ENCODE data around the gene BCL2L13.

BCL2L13 gene

GRCh38 chr22:17767233-17768065, 128.9 kb downstream of the BCL2L13 start:
- DNase-seq = peak; percentile 82

- DNase-seq = no peak
Observed at GRCh38 chr22:17769013-17769715, 130.6 kb downstream of the BCL2L13 start.

DNA sequence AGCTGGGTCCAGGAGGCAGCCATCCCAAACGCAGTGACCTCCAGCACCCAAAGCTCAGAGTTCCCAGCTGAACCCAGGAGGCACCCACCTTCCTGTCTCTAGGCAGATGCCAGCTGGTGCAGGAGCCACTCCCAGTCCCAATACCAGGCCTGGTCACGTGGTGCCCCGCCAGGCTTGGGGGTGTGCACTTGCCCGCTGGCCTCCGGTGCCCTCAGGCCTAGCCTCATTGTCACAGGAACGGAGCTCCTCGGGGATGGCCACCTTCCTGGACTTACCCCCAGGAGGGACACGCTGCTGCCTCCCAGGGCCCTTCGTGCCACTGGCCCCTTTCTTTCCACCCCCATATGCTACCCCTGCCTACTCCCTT, 131.1 kb downstream of the BCL2L13 start:
- DNase-seq = no peak

DNA sequence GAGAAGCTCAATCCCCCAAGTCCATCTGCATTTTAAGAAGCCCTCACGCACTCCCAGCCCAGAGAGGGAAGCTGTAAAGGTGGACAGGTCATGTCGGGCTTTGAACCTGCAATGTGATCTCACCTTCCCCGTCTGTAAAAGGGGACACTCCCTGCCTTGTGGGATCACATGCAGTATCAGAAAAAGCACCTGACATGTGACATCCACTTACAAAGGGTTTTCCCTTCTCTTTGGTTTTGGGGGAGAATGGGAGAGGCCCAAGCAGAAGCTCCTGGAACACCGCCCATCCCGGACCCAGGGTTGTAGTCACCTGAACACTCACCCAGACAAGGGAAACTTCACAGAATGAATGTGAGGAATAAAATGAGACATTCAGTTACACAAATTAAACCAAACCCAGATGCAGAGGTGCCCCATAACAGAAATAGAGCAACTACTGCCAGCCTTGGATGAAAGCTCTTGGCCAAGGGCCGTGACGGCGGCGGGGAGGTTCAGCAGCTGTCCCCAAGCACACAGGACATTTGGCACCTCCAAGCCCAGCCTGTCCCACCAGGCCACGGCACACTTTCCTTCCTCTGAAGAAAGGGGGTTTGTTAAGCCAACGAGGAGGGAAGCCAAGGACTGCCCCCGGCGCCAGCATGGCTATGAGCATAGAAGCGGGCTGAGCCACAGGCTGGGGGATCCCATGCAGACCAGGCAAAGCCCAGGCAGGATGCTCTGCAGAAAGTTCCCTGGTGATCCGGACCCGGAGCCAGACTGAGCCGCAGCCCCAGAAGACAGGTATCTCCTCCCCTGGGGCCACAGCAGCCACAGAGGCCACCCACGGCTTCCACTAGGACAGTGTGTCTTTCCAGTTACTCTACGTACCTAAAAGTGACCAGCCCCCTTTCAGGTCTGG, 131.9 kb downstream of the BCL2L13 start:
- no peak for DNase-seq

DNA sequence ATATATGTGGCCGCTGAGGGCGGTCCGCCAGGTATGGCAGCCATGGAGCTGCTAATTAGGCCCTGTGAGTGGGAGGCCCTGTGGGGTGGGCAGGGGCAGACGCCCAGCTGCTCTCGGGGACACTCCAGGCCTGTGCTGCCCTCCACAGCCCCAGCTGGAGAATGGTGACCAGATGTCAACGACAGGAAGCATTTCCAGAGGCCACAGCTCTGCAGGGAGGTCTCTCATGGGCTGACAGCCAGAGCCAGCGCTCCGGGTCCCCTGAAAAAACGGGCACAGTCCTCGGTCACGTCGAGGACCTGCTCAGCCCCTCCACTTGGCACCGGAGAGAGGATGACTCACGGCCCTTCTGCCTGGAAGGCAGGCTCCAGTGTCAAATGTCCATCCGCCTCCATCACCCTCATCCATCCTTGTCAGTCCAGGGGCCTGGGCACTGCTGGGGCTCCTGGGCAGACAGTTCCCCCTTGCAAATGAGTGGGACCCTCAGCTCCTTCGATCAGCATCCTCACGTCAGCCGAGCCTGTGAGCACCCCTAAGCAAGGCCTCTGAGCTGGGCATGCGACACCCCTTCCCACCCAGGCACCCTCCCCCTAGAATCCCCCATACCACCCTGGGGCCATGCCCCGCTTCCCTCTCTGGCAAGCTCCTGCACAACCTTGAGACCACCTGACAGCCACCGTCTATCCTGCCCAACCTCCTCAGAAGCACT, 133.8 kb downstream of the BCL2L13 start:
- DNase-seq = no peak

- DNase-seq = no peak
Observed at GRCh38 chr22:17772958-17773605, 134.5 kb downstream of the BCL2L13 start.

GRCh38 chr22:17773606-17774205, 135.1 kb downstream of the BCL2L13 start:
- peak; percentile 87 for DNase-seq

DNA sequence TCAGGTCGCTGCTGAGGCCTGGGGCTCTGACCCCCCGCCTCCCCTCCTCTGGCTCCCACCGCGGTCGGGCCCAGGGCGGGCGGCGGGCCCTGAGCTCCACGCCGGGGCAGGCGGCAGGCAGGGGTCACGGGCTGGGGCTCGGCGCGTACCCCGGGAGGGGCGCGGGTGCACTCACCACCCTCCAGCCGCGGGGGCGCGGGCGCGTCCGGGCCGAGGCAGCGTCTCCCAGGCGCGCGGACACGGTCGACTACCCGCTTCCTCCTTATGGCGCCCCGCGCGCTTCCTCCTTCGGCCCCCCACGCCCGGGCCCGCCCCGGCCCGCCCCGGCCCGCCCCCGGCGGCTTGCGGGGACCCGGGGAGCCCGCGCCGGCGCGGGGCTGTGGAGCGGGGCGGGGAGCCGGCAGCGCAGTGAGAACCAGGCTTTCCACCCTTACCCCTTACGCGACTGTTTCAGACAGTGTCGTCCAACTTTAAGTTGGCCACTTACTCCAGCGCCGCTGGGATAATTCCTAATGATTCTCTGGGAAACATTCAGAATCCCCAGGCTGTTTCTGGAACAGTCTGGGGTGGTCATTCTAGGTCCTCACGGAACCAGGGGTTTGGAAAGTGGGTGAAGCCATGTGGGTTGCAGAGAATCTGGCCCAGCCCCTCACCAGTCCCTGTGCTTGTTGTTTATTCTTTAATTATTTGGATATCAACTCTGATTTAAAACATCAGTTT, 135.8 kb downstream of the BCL2L13 start, which contains the start of gene BID:
Gene BID, minus strand, starts transcription at position 264 of the 720 bp plus-strand sequence. CDS start 24,353 bp downstream, outside the sequence.
- peak; percentile 83 for DNase-seq

DNA sequence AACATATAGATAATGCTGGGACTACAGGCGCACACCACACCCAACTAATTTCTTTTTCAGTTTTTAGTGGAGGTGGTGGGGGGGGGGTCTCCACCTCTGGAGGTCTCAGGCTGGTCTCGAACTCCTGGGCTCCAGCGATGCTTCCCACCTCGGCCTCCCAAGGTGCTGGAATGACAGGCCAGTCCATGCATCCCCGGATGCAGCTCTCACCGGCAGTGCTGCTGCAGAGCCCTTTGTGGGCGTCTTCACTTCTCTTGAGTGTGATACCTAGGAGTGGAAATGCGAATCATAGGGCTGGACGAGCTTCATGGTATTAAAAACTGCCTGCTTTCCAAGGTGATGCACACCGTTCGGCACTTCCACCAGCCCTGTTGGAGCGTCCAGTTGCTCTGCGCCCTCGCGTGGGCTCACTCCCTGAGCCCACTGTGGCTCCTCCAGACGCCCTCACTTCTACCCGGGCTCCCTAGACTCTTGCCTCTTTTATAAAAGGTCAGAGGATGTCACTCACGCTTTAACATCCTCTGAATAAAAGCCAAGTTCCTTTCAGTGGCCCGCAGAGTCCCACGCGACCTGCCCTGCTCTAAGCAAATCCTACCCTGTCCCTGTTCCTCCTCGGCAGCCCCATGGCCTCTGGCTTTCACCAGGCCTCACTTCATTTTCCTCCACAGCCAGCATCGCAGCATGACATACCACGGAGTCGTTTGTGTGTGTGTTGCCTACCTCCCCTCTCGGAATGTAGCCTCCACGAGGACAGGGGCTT, 136.5 kb downstream of the BCL2L13 start:
- peak; percentile 62 for DNase-seq

DNA sequence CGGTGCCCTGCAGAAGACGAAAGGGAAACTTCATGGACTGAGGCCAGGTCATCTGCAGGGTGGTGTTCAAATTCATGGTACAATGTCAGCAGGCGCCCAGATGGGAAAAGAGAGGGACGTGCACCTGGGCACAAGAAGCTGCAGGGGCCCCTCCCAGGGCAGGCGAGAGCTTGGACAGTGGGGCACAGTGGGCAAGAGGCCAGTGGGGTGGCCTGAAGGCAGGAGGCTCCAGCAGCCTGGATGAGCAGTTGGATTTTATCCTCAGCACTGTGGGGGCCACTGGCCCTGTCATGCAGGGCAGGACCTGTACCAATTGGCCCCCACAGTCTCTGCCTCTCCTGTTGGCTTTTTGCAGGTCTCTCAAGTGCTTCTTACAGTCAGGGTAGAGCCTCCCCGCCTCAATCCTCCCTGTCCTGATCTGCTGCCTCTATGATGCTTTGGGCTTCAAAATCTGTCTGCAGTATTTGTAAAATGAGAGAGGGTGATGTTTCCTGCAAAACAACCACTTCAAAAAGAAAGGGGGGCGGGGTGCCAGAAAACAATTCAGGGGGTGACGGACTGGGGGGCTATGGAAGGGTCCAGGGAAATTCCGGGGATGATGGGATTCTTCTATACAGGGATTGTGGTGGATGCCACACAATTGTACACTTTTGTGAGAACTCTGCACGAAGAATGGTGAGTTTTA, 137.4 kb downstream of the BCL2L13 start:
- peak; percentile 61 for DNase-seq

GRCh38 chr22:17777005-17777716, 138.6 kb downstream of the BCL2L13 start:
- peak; percentile 85 for DNase-seq

DNA sequence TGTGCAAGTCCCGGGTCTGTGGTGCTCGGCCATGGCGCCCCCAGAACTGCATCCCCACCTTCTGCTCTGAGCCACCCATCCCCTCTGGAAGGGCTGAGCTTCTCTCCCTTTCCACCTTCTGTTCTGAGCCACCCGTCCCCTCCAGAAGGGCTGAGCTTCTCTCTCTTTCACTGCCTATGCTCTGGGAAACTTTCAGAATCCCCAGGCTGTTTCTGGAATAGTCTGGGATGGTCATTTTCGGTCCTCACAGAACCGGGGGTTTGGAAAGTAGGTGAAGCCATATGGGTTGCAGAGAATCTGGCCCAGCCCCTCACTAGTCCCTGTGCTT, 139.1 kb downstream of the BCL2L13 start:
- DNase-seq = no peak

DNA sequence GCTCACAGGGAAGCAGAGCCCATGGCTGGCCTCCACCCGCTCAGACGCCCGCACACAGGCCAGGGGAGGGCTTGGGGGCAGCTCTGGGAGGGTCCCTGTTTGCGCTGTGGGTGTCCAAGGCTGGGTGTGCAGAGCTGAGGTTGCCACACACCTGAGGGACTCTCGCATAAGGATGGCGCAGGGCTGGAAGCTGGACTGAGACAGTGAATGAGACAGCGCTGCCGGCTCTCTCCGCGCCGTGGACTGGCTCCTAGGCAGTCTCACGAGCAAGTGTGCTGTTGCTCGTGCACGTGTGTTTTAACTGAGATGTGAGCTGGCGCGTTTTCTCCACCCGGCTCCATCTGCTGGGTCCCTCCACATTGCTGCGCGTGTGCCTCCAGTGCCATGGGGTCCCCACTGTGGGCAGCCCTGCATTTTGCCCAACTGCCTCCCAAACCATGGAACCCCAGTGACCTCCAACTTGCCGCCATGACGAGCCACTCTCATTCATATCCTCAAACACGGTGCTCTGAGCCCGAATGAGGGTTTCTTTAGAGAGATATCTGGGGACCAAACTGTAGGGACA, 139.9 kb downstream of the BCL2L13 start:
- DNase-seq = no peak

GRCh38 chr22:17779286-17780115, 140.9 kb downstream of the BCL2L13 start:
- DNase-seq = no peak

DNA sequence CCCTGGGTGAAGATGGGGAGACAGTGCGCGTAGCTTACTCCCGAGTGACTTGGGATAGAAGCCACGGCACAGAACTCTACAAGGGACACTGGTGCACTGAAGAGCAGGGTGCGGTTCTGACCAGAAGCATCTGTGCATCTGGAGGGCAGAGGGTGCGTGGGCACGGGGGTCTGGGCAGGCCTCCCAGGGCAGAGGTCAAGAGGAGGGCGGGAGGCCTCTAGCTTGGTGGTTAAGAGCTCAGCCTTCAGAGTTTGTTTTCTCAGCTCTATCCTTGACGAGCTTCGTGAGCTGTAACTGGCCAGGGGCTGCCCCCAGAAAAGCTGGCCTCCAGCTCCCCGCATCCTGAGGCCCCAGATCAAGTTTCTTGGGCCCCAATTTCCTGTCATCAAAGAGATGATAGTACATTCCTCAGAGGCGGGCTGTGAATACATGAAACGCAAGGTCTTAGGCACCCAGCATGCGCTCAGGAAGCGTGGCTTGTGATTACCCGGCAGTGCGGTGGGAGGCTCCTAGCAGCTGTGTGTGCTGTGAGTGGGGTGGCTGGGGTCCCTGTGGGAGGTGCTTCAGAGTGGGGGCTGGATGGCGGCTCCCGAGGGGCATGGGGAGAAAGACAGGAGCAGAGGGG, 141.7 kb downstream of the BCL2L13 start:
- DNase-seq = no peak

Data from activated effector memory CD4-positive, alpha-beta T cell treated with anti-CD3 and anti-CD28 coated beads, Interleukin-2, amount 50 U/mL, for 16 hours (primary cell).